GM19043 (cell line): Measurements from ENCODE around the gene WDR82.

Experiments used
- ATAC-seq: cut with Tn5 transposase; IDR thresholded peaks from one replicate; pipeline ENCODE4 v1.9.1; 2021; ENCODE audit warnings: low read depth; ENCODE audit not compliant: unreplicated experiment

WDR82 gene

GRCh38 chr3:52227766-52228165, 50.7 kb downstream of the WDR82 start:
- no peak for ATAC-seq

DNA sequence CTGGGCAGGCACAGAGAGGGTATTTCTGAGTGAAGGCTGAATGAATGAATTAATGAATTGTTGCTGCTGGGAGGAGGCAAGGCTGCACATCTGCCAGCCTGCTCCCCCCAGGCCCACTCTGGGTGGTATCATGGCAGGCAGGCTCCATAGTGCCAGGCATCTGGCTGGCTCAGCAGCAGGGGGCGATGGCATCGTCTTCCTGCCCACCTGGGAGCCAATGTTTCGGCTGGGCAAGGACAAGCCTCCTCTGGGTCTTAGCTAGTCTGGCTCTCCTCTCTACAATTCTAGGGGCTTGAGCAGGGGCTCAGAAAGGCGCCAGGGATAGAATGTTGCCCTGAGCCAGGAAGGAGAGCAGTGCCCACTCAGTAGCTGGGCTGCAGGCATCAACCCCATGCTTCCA, 51.3 kb downstream of the WDR82 start:
- no peak for ATAC-seq

- peak; percentile 30 for ATAC-seq
Measured at GRCh38 chr3:52226229-52226817, 52.1 kb downstream of the WDR82 start.

GRCh38 chr3:52225452-52226228, 52.8 kb downstream of the WDR82 start, which contains the start of gene TLR9:
Gene TLR9, minus strand, starts transcription at chr3:52225645. Its CDS starts 116 bp downstream, at chr3:52225529.
- peak; percentile 76 for ATAC-seq

GRCh38 chr3:52223449-52224408, 54.7 kb downstream of the WDR82 start:
- no peak for ATAC-seq

- ATAC-seq: no peak
Measured at GRCh38 chr3:52222319-52223221, 55.9 kb downstream of the WDR82 start.

DNA sequence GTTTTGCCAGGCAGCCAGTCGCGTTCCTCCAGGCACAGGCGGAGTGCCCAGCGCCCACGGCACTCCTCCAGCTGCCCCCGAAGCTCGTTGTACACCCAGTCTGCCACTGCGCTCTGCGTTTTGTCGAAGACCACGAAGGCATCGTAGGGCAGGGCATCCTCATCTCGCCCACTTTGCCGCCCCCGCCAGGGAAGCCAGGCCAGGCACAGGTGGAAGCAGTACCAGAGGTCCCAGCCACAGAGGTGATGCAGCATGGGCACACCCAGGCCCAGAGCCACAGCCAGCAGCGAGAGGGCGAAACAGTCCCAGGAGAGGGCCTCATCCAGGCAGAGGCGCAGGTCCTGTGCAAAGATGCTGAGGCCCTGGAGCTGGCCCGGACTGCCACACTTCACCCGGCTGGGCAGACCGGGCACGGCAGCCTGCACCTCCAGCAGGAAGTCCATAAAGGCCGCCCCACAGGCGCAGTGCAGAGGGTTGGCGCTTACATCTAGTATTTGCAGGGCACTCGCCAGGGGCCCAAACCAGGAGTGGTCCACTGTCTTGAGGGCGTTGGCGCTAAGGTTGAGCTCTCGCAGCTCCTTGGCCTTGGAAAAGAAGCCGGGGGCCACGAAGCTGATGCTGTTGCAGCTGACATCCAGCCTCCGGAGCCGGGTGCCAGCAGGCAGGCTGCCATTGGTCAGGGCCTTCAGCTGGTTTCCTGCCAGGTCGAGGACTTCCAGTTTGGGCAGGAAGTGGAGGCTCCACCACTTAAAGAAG, 56.7 kb downstream of the WDR82 start:
- ATAC-seq: no peak

DNA sequence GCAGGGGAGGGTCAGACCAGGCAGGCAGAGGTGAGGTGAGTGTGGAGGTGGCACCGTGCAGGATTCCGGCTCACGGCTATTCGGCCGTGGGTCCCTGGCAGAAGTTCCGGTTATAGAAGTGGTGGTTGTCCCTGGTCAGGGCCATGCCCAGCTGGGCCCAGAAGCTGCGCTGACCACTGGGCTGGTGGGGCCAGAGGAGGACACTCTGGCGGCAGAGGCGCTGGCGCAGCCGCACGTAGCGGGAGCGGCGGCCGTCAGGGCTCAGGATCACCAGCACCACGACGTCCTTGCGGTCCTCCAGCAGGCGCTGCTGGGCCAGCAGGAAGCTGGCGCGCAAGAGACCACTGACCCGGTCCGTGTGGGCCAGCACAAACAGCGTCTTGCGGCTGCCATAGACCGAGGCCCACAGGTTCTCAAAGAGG, 57.3 kb downstream of the WDR82 start:
- no peak for ATAC-seq

DNA sequence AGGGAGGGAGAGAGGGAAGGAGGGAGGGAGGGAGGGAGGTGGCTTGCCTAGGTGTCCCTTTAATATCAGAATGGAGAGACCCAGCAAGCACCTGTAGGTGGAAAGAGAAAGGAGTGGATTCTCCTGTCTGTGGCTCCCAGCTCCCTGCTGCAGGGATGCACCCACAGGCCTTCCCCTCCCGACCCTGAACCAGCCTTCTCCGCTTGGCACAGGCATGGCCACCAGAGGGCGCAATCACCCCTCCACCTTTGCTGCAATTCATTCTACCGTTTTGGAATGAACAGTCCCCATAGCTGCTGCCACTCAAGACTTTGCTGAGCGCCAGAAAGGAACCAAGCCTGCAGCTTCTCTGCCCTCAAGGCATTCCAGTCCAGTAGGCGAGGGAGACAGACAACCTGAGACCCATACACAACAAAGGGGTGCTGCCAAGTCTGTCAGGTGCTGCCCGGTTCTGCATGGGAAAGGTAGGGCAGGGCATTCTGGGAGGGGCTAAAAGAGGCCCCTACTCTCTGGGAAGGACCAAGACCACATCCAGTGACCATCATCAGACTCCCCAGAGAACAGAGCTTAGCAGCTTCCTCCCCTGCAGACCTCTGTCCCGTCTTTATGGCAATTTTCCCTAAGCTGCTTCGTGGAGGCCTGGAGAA, 57.9 kb downstream of the WDR82 start:
- ATAC-seq: no peak

DNA sequence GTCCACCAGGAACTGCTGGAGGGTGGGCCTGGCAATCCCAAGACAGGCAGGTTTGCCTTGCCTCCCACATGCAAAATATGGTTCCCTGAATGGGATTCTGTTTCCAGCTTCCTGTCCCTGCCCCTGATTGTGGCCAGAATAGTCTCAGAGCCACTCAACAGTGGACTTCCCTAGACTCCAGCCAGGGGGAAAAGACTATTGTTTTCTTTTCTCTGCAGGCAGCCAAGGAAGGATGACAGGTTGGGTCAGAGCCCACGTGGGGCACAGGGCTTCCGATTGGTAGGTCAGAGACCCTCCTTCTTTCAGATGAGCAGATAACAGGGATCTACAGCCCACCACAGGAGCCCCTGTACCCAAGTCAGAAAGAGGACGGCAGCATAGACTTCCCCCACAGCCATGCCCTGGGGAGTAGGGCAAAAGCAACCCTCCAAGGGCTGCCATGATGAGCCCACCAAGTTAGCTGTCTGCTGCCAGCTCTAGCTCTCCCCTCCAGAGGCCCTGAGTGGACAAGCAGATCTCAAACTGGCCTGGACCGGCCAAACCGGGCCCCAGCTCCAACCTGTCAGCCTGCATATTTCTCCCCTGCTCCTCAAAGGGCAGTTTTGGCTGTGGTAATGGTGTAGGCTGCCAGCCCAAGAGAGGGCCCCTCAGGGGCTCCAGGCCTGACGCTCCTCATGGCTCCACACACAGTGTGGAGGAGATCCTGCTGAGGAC, 59.4 kb downstream of the WDR82 start:
- no peak for ATAC-seq

DNA sequence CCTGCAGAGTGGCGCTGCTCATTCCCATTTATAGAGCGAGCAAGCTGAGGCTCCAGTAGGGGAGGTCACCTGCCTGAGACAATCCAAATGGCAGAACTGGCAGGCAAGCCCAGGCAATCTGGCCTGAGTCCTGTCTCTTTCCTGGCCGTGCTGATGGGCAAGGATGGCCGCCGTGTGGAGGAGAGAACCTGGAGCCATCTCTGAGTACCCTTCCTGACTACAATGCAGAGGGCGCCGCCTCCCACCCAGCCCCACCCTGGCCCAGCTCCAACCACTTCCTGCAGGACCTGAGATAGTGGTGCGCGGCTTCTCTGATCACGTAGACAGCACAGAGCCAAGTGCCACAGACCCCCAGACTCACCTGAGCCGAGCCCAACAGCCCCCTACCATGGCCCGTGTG, 60.0 kb downstream of the WDR82 start:
- ATAC-seq: no peak

- ATAC-seq: no peak
Measured at GRCh38 chr3:52218026-52218425, 60.4 kb downstream of the WDR82 start.

GRCh38 chr3:52217409-52217805, 61.0 kb downstream of the WDR82 start:
- no peak for ATAC-seq

DNA sequence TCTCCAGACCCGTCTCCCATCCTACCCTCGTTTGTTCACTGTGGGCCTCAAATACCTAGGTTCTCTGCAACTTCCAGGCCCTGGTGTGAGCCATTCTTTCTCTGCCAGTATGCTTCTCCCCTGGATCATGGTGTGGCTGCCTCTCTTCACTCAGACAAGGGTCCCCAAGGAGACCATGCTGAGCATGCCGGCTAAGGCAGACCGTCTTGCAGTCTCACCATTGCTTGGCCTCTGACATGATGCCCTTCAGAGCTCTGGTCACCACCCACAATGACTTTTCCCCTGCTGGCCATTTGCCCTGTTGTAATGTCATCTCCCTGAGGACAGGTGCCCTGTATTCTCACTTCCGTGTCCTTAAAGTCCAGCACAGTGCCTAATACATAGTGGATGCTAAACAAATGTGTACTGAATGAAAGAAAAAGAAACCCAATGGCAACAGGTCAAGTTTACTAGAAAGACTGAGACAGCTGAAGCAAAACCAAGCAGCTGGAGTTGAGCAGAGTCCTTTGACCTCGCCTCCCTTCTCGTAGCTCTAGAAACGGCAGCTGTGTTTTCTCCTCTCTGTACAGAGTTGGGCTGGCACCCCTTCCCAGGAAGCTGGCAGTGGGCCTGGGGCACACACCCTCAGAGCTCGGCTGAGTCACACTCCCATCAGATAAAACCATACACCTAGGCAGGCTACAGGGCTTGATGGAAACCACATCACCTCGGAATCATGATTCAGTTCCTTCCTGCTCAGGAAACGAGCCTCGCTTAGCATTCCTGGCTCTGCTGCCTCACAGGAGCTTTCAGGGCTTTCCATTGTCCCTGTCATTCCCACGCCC, 61.7 kb downstream of the WDR82 start:
- no peak for ATAC-seq

DNA sequence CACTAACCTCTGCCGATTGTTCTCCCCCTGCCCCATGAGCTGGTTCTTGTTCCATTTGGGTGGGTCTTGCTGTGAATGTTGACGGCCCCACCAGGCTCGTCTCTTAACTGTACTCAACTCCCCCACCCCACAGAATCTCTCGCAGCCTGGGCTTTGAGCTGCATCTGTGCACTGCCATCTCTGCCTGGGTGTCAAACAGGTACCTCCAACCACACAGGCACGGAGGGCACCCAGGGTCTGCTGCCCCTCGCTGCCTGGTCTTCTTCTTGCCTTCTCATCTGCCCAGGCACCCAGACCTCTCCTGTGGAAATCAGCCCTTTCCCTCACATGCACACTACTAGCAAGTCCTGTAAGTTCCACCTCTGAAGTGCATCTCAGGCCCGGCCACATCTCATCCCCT, 63.1 kb downstream of the WDR82 start:
- no peak for ATAC-seq

DNA sequence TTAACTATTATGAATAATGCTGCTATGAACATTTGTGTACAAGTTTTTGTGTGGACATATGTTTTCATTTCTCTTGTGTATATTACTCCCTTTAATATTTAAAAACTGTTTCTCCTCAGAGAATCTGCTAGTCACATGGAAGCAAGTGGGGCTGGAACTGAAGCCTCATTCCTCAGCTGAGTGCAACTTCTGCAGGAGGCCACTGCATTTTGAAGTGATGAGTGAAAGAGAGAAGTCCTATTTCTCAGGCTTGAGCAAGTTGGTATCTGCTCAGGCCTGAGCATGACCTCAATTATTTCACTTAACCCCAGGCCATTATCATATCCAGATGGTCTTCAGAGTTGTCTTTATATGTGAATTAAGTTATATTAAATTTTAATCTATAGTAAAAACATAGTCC, 64.5 kb downstream of the WDR82 start:
- no peak for ATAC-seq

DNA sequence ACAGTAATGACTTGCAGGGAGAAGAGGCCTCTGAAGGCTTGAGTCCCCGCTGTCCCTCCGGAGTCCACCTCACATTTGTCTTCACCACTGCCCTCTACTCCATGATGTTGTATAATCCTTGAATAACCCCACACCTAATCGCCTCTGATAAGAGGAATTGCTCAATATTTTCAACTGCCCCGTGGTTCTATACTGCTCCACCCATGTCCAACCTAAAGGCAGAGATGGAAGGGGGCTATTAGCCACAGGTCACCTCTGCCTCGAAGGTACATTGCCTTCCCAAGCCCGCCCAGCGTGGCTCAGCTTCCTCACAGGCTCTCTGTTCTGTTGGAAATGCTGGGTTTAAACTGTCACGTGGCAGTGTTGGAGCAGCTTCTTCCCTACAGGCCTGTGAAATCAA, 65.4 kb downstream of the WDR82 start:
- no peak for ATAC-seq
